MV-4-11 (cell line): ENCODE measurements around the gene LDB1.

Experiments
- DNase-seq: peaks from one replicate; lab custom pipeline; 2025; lab: John Stamatoyannopoulos, UW

The LDB1 gene

DNA sequence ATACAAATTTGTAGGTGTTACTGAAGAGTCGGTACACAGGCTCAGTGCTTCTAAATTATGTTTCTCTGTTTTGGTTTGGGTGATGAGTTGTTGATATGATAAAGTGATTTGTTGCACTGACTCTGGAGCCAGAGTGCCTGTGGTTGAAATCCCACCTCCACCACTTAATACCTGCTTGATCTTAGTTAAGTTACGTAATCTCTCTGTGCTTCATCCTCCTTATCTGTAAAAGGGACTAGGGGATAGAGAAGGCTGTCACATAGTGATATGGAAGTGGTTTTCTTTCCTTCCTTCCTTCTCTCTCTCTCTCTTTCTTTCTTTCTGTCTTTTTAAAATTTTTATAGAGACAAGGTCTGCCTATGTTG is 55.7 kb downstream of the LDB1 start:
- no peak for DNase-seq

DNA sequence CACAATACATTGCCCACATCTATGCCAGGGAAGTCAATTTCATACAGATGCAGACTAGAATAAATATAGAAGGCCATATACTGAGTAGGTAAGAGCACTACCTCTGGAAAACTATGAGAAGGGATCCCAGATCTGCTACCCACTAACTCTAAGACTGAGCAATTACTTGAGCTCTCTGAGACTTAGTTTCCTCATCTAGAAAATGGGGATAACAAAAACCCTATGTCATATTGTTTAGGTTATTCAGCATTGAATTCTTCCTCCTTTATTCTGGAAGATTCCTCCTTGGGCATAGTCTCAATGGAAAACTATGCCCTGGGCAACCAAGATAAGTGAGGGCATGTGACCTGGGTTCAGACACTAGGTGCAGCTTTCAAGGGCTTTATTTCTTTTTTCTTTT is 60.2 kb downstream of the LDB1 start:
- no peak for DNase-seq
